ENCODE data around the gene MRGPRD.

The MRGPRD gene

GRCh38 chr11:68939583-68940555 is 40.9 kb downstream of the MRGPRD start:
- H3K4me1 ChIP-seq = peaks cover 20 to 46% (median 30%) of the 10 kb centered on the region in 10 experiments
- H3K4me3 ChIP-seq = no peak overlapping the region
- H4K20me1 ChIP-seq = peaks cover 0 to 75% (median 12%) of the 10 kb centered on the region in 11 experiments; a peak in 14 of 22 replicates
- TF ChIP-seq Cebpa-rat (IDR thresholded peaks at IDR 0.05) = no peak
- 0 out of 22 replicates have a peak overlapping the region, but pooled peaks of 1 of the 11 experiments have one; percentile 14 for H3K9ac ChIP-seq
- H3K27me3 ChIP-seq = no peaks in the 10 kb centered on the region
- H3K36me3 ChIP-seq = peaks cover 36 to 62% (median 46%) of the 10 kb centered on the region in 11 experiments
- H3K27ac ChIP-seq = no peak overlapping the region; a peak in 1 of 22 replicates
- peak overlapping the region; percentile 56 to 75 (median 67) for H3K4me2 ChIP-seq
- H3K9me3 ChIP-seq (replicated peaks in 1 of 11) = no peaks in the 10 kb centered on the region

DNA sequence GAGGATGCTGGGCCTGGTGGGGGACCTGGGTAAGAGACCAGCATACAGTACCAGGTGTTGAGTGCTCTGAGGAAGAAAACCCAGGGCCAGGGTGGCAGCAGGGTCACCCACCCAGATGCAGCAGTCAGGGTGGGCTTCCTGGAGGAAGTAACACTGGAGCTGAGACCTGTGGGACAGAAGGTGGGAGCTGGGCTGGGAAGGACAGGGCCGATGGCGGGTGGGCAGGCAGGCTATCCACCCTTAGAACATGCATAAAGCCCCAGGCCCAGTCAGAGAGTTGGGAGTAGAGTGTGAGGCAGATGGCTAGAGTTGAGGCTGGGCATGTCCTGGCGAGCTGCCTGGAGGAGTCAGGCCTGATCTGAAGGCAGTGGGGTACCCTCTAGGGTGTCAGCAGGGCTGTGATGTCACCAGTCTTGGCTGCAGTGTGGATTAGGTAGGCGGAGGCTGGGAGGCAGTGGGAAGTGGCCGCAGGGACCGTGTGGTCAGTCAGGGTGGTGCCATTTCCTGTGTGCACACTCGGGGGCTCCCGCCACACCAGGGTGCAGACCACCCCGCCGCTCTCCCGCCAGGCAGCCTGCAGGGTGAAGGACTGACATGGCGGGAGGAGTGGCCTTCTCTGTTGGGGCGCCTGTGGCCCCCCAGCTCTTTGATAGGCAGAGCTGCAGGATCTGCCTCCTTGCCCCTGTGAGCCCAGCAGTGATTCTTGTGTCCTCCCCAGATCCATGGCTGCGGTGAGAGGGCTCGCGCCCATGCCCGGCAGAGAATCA is 41.8 kb downstream of the MRGPRD start:
- H3K9me3 ChIP-seq (replicated peaks in 1 of 11) = no peaks in the 10 kb centered on the region
- no peaks in the 10 kb centered on the region for H3K27me3 ChIP-seq
- no peak overlapping the region for H3K4me3 ChIP-seq
- no peak for TF ChIP-seq Cebpa-rat (IDR thresholded peaks at IDR 0.05)
- 0 out of 22 replicates have a peak overlapping the region, but pooled peaks of 1 of the 11 experiments have one; percentile 14 for H3K9ac ChIP-seq
- peak overlapping the region; percentile 56 to 75 (median 67) for H3K4me2 ChIP-seq
- peaks cover 40 to 71% (median 55%) of the 10 kb centered on the region in 11 experiments for H3K36me3 ChIP-seq
- H3K27ac ChIP-seq = no peak overlapping the region
- peaks cover 0 to 84% (median 13%) of the 10 kb centered on the region in 11 experiments; a peak in 14 of 22 replicates for H4K20me1 ChIP-seq
- peaks cover 20 to 44% (median 30%) of the 10 kb centered on the region in 10 experiments for H3K4me1 ChIP-seq

GRCh38 chr11:68938088-68938487 is 42.7 kb downstream of the MRGPRD start:
- no peaks in the 10 kb centered on the region for H3K27me3 ChIP-seq
- H4K20me1 ChIP-seq = peaks cover 0 to 93% (median 16%) of the 10 kb centered on the region in 11 experiments; a peak in 14 of 22 replicates
- no peak overlapping the region for H3K27ac ChIP-seq
- H3K9ac ChIP-seq = no peak overlapping the region
- H3K36me3 ChIP-seq = peaks cover 40 to 80% (median 64%) of the 10 kb centered on the region in 11 experiments
- no peak for TF ChIP-seq Cebpa-rat (IDR thresholded peaks at IDR 0.05)
- H3K9me3 ChIP-seq (replicated peaks in 1 of 11) = no peaks in the 10 kb centered on the region
- no peak overlapping the region for H3K4me3 ChIP-seq
- H3K4me1 ChIP-seq = peaks cover 20 to 35% (median 27%) of the 10 kb centered on the region in 10 experiments
- H3K4me2 ChIP-seq = no peak overlapping the region

GRCh38 chr11:68936676-68937620 is 43.8 kb downstream of the MRGPRD start:
- H3K36me3 ChIP-seq = peaks cover 40 to 86% (median 71%) of the 10 kb centered on the region in 11 experiments
- no peak for TF ChIP-seq Cebpa-rat (IDR thresholded peaks at IDR 0.05)
- H3K27me3 ChIP-seq = no peaks in the 10 kb centered on the region

GRCh38 chr11:68936358-68936636 is 44.5 kb downstream of the MRGPRD start:
- H3K27me3 ChIP-seq = no peaks in the 10 kb centered on the region

More at GRCh38 chr11:68936676-68937620, 43.8 kb downstream of the MRGPRD start:
- Histone ChIP-seq H3K4me1 (peaks cover 18 to 26% (median 24%) of the 10 kb centered on the region in 10 experiments), H3K9ac (no peak overlapping the region), H3K4me3 (no peak overlapping the region), H3K9me3 (replicated peaks in 1 of 11) (no peaks in the 10 kb centered on the region), H4K20me1 (peaks cover 0 to 96% (median 20%) of the 10 kb centered on the region in 11 experiments; a peak in 15 of 22 replicates), H3K27ac (no peak overlapping the region), H3K4me2 (no peak overlapping the region)

DNA sequence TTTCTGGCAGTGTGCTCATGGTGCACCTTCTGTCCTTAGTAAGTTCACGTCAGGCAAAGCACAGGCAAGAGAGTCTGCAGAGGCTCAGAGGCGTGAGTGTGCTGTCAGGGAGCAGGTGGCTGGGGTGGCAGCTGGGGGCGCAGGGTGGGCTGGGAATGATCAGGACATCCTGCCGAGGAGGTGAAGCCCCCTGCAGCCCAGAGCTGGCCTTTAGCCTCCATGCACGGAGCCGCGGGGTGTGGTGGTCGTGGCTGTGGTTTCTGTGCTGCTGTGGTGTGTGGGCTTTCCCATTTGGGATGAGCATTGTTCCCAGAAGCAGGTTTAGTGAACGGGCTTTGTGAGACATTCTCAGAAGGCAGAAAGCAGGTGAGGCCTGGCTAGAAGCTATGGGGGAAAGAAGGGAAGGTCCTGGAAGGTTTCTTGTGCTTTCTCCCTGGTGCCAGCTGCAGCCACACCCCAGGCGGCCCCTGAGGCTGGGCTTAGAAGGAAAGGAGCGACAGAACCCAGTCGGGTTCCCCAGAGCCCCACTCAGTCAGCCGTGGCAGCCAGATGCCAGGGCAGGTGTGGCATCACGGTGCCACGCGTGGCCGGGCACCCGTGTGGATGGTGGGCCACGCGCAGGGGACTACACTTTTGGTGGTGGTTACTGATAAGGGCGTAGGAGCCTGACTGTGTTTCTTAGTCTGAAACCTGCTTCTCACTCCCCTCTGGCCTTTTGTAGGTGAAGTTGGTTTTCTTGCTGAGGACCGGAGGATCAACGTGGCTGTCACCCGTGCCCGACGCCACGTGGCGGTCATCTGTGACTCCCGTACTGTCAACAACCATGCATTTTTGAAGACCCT is 45.0 kb downstream of the MRGPRD start:
- Histone ChIP-seq H4K20me1 (peaks cover 0 to 97% (median 29%) of the 10 kb centered on the region in 11 experiments; a peak in 15 of 22 replicates), H3K9me3 (replicated peaks in 1 of 11) (0 out of 22 replicates have a peak, but pooled peaks cover 0 to 3% (median 0%) of the 10 kb centered on the region in 11 experiments), H3K4me3 (no peak overlapping the region), H3K27me3 (no peaks in the 10 kb centered on the region), H3K4me2 (no peak overlapping the region), H3K27ac (no peak overlapping the region), H3K4me1 (peaks cover 20 to 38% (median 36%) of the 10 kb centered on the region in 10 experiments), H3K36me3 (peaks cover 47 to 93% (median 81%) of the 10 kb centered on the region in 11 experiments), H3K9ac (no peak overlapping the region)
- TF ChIP-seq Cebpa-rat (IDR thresholded peaks at IDR 0.05) = no peak

More at GRCh38 chr11:68936358-68936636, 44.5 kb downstream of the MRGPRD start:
- Histone ChIP-seq H3K27ac (no peak overlapping the region), H3K4me3 (no peak overlapping the region), H3K36me3 (peaks cover 41 to 93% (median 75%) of the 10 kb centered on the region in 11 experiments), H3K4me1 (peaks cover 20 to 32% (median 30%) of the 10 kb centered on the region in 10 experiments), H3K9me3 (replicated peaks in 1 of 11) (no peaks in the 10 kb centered on the region), H4K20me1 (peaks cover 0 to 97% (median 26%) of the 10 kb centered on the region in 11 experiments; a peak in 15 of 22 replicates), H3K9ac (no peak overlapping the region), H3K4me2 (no peak overlapping the region)
- TF ChIP-seq Cebpa-rat (IDR thresholded peaks at IDR 0.05) = no peak

DNA sequence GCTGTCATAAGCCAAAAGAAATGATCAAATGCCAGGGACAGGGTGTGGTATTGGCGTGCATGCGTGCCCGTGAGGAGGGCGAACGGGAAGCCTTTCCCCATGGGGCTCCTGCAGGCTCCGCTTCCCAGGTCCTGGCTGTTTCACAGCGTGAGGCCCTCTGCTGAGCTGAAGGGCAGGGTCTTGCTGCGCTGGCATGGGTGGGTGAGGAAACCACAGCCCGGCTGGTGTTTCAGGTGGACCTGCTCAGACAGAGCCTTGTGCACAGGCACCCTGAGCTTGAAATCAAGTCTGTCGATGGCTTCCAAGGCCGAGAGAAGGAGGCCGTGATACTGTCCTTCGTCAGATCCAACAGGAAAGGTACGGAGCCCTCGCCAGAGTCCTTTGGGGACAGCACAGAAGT is 45.7 kb downstream of the MRGPRD start:
- Histone ChIP-seq H4K20me1 (peaks cover 0 to 98% (median 27%) of the 10 kb centered on the region in 11 experiments; a peak in 15 of 22 replicates), H3K27me3 (no peaks in the 10 kb centered on the region), H3K4me2 (no peak overlapping the region), H3K9me3 (replicated peaks in 1 of 11) (peaks cover 0 to 9% (median 0%) of the 10 kb centered on the region in 11 experiments; a peak in 2 of 22 replicates), H3K4me3 (no peak overlapping the region), H3K9ac (no peak overlapping the region), H3K4me1 (peaks cover 16 to 36% (median 33%) of the 10 kb centered on the region in 10 experiments), H3K36me3 (peaks cover 54 to 95% (median 87%) of the 10 kb centered on the region in 11 experiments), H3K27ac (no peak overlapping the region)
- no peak for TF ChIP-seq Cebpa-rat (IDR thresholded peaks at IDR 0.05)
